ENCODE data around the gene DIPK1C. TPM values are rescaled to one million over a fixed set of nuclear protein-coding genes. Genes with fewer than 3 reads are reported as not detected.

Gene DIPK1C
- total and polyA plus RNA-seq, 2 of the 4 experiments (the other 2 are of a cell fraction) = not detected

GRCh38 chr18:74416124-74416523 lies 41.0 kb downstream of the DIPK1C start:
- Histone ChIP-seq H2BK15ac (ENCODE audit: low read depth, low read length) (no peak overlapping the region), H4K8ac (ENCODE audit: low read depth in 2 of 2, low read length in 2 of 2) (no peak overlapping the region), H2BK5ac (ENCODE audit: low read depth, low read length, poor library complexity, severe bottlenecking) (no peak overlapping the region), H3K79me1 (ENCODE audit: low read depth in 1 of 2, low read length in 2 of 2) (no peaks in the 10 kb centered on the region), H3K9me3 (ENCODE audit: control insufficient read depth, insufficient read depth, low read length) (no peaks in the 10 kb centered on the region), H3K18ac (ENCODE audit: low read depth, low read length) (no peak overlapping the region), H4K20me1 (ENCODE audit: insufficient read depth, low read length) (no peaks in the 10 kb centered on the region; the same call in 1 of the 2 replicates), H3K56ac (ENCODE audit: extremely low read depth, insufficient read depth, low read length) (no peak overlapping the region), H3K4me3 (ENCODE audit: insufficient read depth, low read depth, low read length) (no peak overlapping the region), H3K9me1 (ENCODE audit: insufficient read depth, low read length) (no peaks in the 10 kb centered on the region), H3K14ac (replicated peaks; ENCODE audit: low read depth, low read length) (no peak overlapping the region), H2BK120ac (ENCODE audit: low read depth, low read length) (no peak overlapping the region), H2BK20ac (ENCODE audit: low read depth, low read length) (no peak overlapping the region), H3K9ac (ENCODE audit: low read depth, low read length) (no peak overlapping the region), H3K36me3 (ENCODE audit: control insufficient read depth, insufficient read depth, low read length) (no peaks in the 10 kb centered on the region), H2AK9ac (replicated peaks; ENCODE audit: low read depth, low read length, poor library complexity) (no peak overlapping the region), H3K4me1 (ENCODE audit: control insufficient read depth, insufficient read depth, low read length) (no peaks in the 10 kb centered on the region), H4K5ac (ENCODE audit: low read depth, low read length) (no peak overlapping the region), H3K27ac (ENCODE audit: insufficient read depth, low read length) (no peak overlapping the region), H3K4me2 (ENCODE audit: low read depth, low read length) (no peak overlapping the region), H4K91ac (ENCODE audit: insufficient read depth, low read depth, low read length) (no peak overlapping the region), H2AK5ac (ENCODE audit: low read depth, low read length) (no peak overlapping the region), H3K27me3 (ENCODE audit: control insufficient read depth, insufficient read depth, low read length) (peaks cover 45% of the 10 kb centered on the region), H3K4ac (ENCODE audit: low read depth, low read length) (no peak overlapping the region), H3K23ac (ENCODE audit: low read depth, low read length) (no peak overlapping the region), H2AFZ (replicated peaks; ENCODE audit: low read length, poor library complexity) (no peak overlapping the region)
- TF ChIP-seq MAFK (IDR thresholded peaks at IDR 0.05; ENCODE audit: low read depth, low read length) = no peak
- TF ChIP-seq CEBPB (IDR thresholded peaks at IDR 0.05; ENCODE audit: low read depth, low read length) = no peak
- TF ChIP-seq POLR2A (IDR thresholded peaks at IDR 0.05; ENCODE audit: low read depth, low read length) = no peak
- TF ChIP-seq USF2 (IDR thresholded peaks at IDR 0.05; ENCODE audit: low read depth, low read length) = no peak
- CTCF ChIA-PET = no interaction called here
- POLR2A ChIA-PET (ENCODE audit: unreplicated experiment) = no interaction called here
- dilution Hi-C loops (cut with HindIII; ENCODE audit: low sequenced_read_pairs, unreplicated experiment) = no loop called here
- ATAC-seq (ENCODE audit: low read depth) (no peak), DNase-seq (no peak)
- BruUV-seq (replicated peaks) = no TSS peak
- WGBS, 2 experiments (ENCODE audit: extremely low coverage in 2 of 2, insufficient read length in 1 of 2) = 41% methylated on average over 2 of the region's 12 CpGs; no CpG with 5 or more reads in 1 of the 2 experiments
- intact Hi-C loops (cut with micrococcal nuclease) = no loop called here
- in situ Hi-C loops (cut with MboI; ENCODE audit: low sequenced_read_pairs) = no loop called here

Data from IMR-90 (cell line).